Stimulated activated naive CD8-positive, alpha-beta T cell treated with anti-CD3 and anti-CD28 coated beads, Interleukin-15, Interleukin-2, amounts not matched to agents 100 ng/mL and 50 ng/mL, for 24 hours (primary cell): ENCODE data around the gene GRIP2.

Source experiments
- H3K27ac Mint-ChIP-seq: one replicate; pipeline ENCODE4 v1.8.0; 2021; ENCODE audit warnings: mild to moderate bottlenecking, mixed read lengths
- H3K27me3 Mint-ChIP-seq: one replicate; pipeline ENCODE4 v1.8.0; 2021; ENCODE audit warnings: mixed read lengths
- H3K36me3 Mint-ChIP-seq: one replicate; pipeline ENCODE4 v1.8.0; 2021; ENCODE audit warnings: low read depth, mixed read lengths
- H3K4me1 Mint-ChIP-seq: one replicate; pipeline ENCODE4 v1.8.0; 2021; ENCODE audit warnings: low read depth, mixed read lengths
- H3K4me3 Mint-ChIP-seq: one replicate; pipeline ENCODE4 v1.8.0; 2021; ENCODE audit warnings: mild to moderate bottlenecking, mixed read lengths
- H3K9me3 Mint-ChIP-seq: one replicate; pipeline ENCODE4 v1.8.0; 2021; ENCODE audit warnings: mixed read lengths

The GRIP2 gene

DNA sequence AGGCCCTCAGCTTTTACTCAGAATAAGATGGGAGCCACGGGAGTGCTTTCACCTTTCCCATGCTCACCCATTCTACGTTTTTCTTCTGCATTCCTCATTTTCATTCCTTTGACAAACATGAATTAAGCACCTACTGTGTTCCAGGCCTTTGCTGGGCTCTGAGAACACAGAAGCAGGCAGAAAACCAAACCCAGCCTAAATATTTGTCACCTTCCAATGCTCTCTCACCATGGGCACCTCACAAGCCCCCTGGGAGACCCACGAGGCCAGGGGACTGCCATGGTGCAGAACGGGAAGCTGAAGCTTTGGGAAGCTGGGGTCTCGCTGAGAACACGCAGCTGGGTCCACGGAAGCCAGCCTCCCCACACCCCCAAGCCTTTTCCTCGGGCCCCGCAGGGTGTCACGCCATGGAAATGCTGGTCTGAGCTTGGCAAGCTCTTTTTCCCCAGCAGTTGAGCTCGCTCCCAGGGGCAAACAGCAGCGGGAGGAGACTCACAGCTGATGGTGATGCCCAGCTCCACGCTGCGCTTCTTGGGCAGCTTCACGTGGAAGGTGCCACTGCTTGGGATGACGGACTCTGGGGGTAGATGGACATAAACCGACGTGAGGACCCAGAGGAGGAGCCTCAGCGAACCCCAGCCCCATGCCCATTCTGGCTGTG lies 27.7 kb downstream of the GRIP2 start:
- no peaks in the 10 kb centered on the region for H3K36me3 Mint-ChIP-seq
- no peak overlapping the region for H3K27ac Mint-ChIP-seq
- H3K27me3 Mint-ChIP-seq: peaks cover 10% of the 10 kb centered on the region
- no peaks in the 10 kb centered on the region for H3K4me1 Mint-ChIP-seq
- no peak overlapping the region for H3K4me3 Mint-ChIP-seq
- no peaks in the 10 kb centered on the region for H3K9me3 Mint-ChIP-seq

DNA sequence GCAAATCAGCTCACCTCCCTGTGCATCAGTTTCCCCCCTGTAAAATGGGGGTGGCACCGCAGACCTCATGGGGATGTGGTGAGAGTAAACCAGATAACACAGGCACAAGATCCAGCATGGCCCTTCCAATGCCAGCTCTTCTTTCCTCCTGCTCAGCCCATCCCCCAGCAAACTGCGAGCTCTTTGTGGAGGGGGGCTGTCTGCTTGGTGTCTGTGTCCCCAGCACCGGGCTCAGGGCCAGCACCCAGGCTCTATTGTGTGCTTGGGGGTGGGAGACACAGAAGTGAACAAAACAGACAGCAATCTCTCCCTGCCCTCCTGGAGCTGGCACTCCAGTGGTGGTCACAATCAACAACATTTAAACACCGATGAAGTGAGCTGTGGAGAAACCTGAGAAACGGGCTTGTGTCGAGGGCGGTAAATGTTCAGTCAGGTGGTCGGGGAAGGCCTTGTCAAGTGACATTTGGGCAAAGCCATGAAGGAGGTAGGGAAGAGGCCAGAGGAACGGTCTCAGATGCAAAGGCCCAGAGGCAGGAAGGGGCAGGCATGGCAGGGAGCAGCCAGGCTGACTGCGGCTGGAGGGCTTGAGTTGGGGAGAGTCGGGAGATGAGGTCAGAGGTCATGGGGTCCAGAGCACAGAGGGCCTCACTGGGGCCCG lies 28.4 kb downstream of the GRIP2 start:
- no peak overlapping the region for H3K27ac Mint-ChIP-seq

DNA sequence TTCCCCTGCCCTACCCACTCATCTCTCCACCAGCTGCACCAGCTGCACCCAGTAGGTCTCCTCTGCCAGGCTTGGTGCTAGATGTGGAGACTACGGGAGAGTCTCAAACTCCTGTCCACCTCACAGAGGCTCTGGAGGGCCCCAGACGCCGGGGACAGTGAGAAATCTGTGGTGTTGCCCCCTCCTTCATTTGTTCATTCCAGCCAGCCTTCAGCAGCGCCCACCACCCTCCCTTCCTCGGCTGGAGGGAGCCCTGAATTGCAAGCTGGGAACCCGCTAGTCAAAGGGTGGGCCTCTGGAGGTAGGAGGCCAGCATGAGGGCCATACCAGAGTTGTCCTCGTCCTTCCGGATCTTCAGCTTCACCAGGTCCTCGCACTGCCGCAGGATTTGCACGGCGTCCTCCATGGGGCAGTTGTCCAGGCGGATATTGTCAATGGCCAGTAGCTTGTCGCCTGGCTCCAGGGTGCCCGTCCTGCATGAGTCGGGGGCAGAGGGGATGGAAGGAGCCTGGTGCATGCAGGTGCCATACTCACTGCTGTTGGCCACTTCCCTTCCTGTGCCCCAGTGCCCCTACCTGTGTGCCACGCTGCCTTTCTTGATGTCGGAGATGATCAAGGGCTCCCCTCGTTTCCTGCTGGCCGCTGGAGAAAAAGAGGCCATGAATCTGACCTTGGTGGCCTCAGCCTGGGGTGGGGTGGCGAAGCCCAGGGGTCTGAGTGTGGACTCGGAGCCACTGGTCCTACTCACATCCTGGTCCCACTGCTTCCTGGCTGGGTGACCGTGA lies 29.1 kb downstream of the GRIP2 start:
- no peaks in the 10 kb centered on the region for H3K9me3 Mint-ChIP-seq
- H3K27me3 Mint-ChIP-seq: peaks cover 10% of the 10 kb centered on the region
- H3K4me3 Mint-ChIP-seq: no peak overlapping the region
- no peaks in the 10 kb centered on the region for H3K36me3 Mint-ChIP-seq
- H3K27ac Mint-ChIP-seq: no peak overlapping the region
- H3K4me1 Mint-ChIP-seq: no peaks in the 10 kb centered on the region

More for the DNA sequence above, 28.4 kb downstream of the GRIP2 start:
- Mint-ChIP-seq H3K9me3 (no peaks in the 10 kb centered on the region), H3K4me3 (no peak overlapping the region), H3K4me1 (no peaks in the 10 kb centered on the region), H3K27me3 (peaks cover 10% of the 10 kb centered on the region), H3K36me3 (no peaks in the 10 kb centered on the region)

DNA sequence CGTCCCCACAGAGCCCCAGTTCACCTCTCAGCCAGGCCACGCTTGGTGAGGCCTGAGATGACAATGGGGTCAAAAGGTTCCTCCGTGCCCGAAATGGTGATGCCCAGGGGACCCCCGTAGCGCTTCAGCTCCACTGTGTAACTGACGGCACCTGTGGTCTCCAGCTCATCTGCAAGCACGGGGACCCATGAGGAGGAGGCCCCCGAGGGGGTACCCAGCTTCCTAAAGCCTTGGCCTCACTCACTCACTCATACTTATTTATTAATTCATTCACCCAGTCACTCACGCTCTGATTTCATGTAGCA lies 30.4 kb downstream of the GRIP2 start:
- Mint-ChIP-seq H3K27ac (no peak overlapping the region), H3K4me3 (no peak overlapping the region), H3K9me3 (no peaks in the 10 kb centered on the region)

DNA sequence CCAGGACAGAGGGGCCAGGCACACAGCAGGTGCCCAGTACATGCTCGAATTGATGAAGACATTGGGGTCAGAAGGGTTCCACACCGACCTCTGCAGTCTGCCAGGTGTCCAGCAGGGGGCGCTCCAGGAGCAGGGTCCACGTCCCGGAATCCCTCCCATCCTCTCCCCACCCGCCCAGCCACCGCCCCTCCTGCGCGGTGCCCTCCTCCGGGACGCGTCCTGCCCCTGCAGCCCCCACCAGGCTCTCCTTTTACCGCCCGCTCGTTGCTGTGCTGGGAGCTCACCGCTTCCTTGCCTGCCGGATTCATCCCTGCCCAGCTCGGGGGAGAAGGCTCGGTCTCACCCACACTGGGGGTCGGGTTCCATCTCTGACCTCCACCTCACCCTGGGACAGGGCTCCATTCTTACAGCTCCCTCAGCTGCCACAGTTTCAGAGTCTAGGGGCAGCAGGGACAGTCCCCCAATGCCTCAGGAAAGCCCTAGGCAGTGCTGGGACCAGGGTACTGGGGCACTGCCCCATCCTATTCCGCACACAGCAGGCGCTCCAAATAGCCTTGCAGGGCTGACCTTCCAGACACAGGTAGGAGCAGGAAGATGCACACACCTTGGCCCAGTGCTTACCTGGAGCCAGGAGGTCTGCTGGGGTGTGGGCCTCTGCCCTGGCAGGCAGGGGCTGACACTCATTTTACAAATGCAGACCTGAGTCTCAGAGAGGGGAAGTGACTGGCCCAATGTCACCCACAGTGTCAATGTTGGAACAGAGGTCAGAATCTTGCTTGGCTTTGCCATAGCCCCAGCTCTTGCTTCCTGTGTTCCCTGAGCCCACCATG lies 31.0 kb downstream of the GRIP2 start:
- H3K9me3 Mint-ChIP-seq: no peaks in the 10 kb centered on the region
- H3K27ac Mint-ChIP-seq: no peak overlapping the region
- no peaks in the 10 kb centered on the region for H3K36me3 Mint-ChIP-seq
- no peaks in the 10 kb centered on the region for H3K4me1 Mint-ChIP-seq
- peaks cover 10% of the 10 kb centered on the region for H3K27me3 Mint-ChIP-seq
- H3K4me3 Mint-ChIP-seq: no peak overlapping the region

More for the DNA sequence above, 30.4 kb downstream of the GRIP2 start:
- H3K4me1 Mint-ChIP-seq: no peaks in the 10 kb centered on the region
- H3K36me3 Mint-ChIP-seq: no peaks in the 10 kb centered on the region
- H3K27me3 Mint-ChIP-seq: peaks cover 10% of the 10 kb centered on the region

DNA sequence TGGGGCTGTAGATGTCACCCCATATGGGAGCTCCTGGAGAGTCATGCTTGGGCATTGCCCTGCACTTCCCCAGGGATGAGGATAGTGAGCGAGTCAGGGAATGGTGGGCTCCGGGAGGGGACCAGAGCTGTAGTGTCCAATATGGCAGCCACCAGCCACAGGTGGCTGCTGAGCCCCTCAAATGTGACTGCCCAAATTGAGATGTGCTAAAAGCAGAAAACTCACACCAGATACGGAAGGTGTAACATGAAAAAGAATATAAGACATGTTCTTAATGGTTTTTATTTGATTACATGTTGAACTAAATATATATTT lies 31.7 kb downstream of the GRIP2 start:
- Mint-ChIP-seq H3K4me3 (no peak overlapping the region), H3K27me3 (peaks cover 10% of the 10 kb centered on the region), H3K9me3 (no peaks in the 10 kb centered on the region), H3K36me3 (no peaks in the 10 kb centered on the region), H3K27ac (no peak overlapping the region), H3K4me1 (no peaks in the 10 kb centered on the region)

DNA sequence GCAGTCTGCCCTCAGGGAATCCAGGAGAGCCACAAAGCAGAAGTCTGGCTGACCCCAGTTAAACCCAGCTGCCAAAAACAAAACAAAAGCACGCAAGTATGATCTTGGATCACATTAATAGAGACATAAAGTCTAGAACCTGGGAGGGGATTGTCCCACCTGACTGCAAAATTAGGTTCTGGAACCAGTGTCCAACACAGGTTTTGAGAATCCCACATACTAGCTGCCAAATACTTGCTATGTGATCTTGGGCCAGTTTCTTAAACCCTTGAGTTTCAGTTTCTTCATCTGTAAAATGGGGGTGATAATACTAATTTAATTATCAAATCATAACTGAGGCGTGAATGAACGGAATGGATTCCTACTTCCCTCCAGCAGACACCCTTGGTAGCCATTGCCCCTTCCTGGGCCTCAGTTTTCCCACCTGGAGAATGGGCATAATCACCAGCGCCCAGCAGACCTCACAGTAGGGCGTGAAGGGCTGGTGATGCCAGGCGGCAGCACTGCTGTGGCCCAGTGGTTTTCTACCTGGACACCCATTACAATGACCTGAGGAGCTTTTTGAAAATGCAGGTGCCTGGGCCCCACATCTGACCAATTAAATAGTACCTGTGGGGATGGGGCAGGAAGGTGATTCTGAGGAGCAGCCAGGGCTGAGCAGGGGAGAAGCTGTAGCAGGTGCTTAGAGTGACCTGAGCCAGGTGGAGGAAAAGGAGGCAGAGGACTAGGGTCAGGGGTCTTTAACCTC lies 32.2 kb downstream of the GRIP2 start:
- Mint-ChIP-seq H3K27me3 (peaks cover 10% of the 10 kb centered on the region), H3K4me3 (no peak overlapping the region), H3K4me1 (no peaks in the 10 kb centered on the region), H3K27ac (no peak overlapping the region), H3K9me3 (peaks cover 5% of the 10 kb centered on the region), H3K36me3 (no peaks in the 10 kb centered on the region)

DNA sequence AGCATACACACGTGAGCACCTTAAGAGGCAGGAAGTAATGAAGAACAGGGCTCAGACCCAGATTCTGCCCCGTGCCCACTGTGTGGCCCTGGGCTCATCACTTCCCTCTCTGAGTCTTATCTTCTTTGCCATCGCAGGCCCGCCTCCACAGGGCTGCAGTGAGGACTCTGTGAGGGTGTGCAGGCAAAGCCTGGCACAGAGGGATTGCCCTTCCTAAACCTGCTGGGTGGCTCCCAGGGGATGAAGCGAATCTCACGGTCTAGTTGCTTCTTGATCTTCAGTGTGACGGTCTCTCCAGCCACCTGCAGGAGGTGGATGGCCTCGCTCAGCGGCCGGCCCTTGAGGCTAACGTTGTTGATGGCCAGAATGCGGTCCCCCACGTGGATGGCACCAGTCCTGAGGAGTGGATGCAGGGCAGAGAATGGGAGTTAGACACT lies 32.8 kb downstream of the GRIP2 start:
- H3K9me3 Mint-ChIP-seq: peaks cover 9% of the 10 kb centered on the region
- H3K27me3 Mint-ChIP-seq: peaks cover 10% of the 10 kb centered on the region
- no peak overlapping the region for H3K4me3 Mint-ChIP-seq
- H3K27ac Mint-ChIP-seq: no peak overlapping the region
- H3K36me3 Mint-ChIP-seq: no peaks in the 10 kb centered on the region
- no peaks in the 10 kb centered on the region for H3K4me1 Mint-ChIP-seq

DNA sequence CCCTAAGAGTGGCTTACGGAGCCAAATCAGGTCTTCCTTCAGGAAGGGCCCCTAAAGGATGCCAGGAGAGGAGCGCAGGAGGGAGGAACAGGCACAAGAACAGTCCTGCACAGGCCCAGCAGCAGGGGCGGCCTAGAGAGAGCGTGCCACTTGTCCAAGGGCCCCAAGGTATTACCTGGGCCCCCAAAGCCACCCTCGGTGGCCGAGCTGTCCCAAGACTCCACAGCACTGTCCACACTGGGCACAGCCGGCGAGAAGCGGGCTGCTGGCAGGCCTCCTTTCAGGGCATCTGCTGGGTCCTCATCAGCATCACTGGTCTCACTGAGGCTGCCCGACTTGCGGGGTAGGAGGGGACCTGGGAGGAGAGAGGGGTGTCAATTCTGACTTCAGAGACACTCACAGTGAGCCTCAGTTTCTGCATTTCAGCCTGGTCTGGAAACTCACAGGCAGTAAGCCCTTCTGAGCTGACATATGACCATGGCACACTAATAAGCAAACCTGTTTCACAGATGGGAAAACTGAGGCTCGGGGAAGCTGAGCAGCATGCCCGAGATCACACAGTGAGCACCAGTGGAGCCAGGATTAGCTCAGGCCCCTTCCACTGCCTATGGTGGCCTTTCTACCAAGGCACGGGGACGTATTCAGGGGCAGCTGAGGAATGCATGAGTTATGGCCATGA lies 33.4 kb downstream of the GRIP2 start:
- Mint-ChIP-seq H3K27me3 (peaks cover 10% of the 10 kb centered on the region), H3K4me1 (no peaks in the 10 kb centered on the region), H3K4me3 (no peak overlapping the region), H3K9me3 (peaks cover 9% of the 10 kb centered on the region), H3K36me3 (no peaks in the 10 kb centered on the region), H3K27ac (no peak overlapping the region)

DNA sequence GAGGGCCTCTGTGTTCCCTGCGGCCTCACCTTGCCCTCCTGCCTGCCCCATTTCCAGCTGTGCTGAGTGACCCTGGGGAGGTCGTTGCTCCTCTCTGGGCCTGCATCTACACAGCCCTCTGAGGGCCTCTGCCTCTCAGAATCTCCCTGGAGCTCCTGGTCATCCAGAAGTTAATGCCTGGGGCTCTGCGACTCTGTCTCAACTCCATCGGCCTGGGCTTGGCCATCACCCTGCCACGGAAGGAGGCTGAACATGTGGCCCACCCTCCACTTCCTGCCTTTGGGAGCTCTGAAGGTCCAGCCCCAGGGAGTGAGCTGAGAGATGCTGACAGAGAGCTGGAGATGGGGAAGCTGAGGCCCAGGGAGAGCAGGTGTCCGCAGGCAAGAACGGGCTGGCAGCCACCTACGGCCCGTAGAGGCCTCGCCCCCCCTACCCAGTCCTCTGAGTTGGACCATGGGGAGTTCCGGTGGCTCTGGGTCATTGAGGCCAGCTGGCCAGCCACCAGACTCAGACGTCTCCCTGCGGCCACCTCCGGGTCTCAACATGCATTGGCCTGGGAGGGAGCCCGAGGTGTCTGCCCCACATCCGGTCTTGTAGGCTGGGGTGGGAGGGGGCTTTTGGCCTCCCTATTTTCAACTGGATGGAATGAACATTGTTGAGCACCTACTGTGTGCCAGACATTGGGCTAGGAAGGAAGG lies 34.2 kb downstream of the GRIP2 start:
- Mint-ChIP-seq H3K4me3 (no peak overlapping the region), H3K27me3 (peaks cover 10% of the 10 kb centered on the region), H3K36me3 (no peaks in the 10 kb centered on the region), H3K4me1 (no peaks in the 10 kb centered on the region), H3K9me3 (peaks cover 9% of the 10 kb centered on the region), H3K27ac (no peak overlapping the region)

DNA sequence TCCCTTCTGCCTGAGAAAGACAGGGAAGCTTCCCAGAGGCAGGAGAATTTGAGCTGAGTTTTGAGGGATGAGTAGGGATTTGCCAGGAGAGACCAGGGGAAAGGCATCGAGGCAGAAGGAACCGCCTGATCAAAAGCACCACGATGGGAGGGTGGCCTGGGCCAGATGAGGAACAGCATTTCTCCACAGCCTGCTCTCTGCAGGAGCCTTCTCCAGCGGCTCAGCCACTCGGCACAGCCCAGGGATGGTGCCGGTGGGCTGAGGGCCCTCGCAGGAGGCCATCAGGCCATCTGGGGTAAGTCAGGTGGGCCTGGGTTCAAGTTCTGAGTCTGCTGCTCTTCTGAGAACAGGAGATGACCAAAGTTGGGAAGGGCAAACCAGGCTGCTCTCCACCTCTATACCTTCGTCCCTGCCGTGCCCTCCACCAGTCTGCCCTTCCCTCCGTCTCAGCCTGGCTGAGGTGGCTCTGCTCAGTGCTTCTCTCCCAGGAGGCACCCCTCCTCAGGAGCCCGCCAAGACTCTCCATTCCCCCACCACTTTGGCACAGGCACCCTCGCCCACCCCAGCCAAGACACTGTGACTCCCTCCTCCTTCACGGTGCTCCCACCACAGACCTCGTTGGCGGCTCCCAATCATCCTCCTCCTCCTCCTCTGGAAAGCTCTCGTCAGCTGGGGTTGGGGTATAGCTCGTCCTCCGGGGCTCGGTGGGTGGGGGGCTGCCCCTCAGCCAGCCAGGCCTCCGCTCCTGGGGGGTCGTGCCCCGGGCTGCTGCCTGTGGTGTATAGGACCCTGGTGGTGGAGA lies 34.9 kb downstream of the GRIP2 start:
- H3K4me3 Mint-ChIP-seq: no peak overlapping the region
- H3K36me3 Mint-ChIP-seq: no peaks in the 10 kb centered on the region
- peaks cover 9% of the 10 kb centered on the region for H3K9me3 Mint-ChIP-seq
- H3K27me3 Mint-ChIP-seq: peaks cover 10% of the 10 kb centered on the region
- H3K4me1 Mint-ChIP-seq: no peaks in the 10 kb centered on the region
- no peak overlapping the region for H3K27ac Mint-ChIP-seq

DNA sequence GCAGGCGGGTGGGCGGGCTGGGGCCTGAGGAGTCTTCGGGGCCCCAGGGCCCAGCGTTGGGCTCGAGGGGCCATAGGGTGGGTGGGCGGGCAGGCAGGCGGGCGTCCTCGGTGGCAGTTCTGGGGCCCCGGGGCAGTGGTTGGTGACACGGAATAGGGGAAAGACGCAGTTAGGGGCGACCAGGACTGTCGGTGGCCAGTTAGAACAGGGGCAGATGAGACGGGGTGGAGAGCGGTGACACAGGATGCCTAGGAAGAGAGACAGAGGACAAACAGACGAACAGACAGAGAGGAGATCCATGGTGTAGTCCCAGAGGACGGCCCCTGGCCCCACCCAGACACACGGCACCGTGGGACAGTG lies 36.5 kb downstream of the GRIP2 start:
- no peak overlapping the region for H3K27ac Mint-ChIP-seq
- H3K9me3 Mint-ChIP-seq: peaks cover 9% of the 10 kb centered on the region
- H3K36me3 Mint-ChIP-seq: no peaks in the 10 kb centered on the region
- H3K4me3 Mint-ChIP-seq: no peak overlapping the region
- H3K27me3 Mint-ChIP-seq: peaks cover 10% of the 10 kb centered on the region
- H3K4me1 Mint-ChIP-seq: no peaks in the 10 kb centered on the region
